ENCODE data around the gene EPHA10.
"Not testable (repeated sequence)": the region's sequence is repeated elsewhere in the genome, so short reads cannot be mapped to it uniquely, and the experiment has no call there.

DNA sequence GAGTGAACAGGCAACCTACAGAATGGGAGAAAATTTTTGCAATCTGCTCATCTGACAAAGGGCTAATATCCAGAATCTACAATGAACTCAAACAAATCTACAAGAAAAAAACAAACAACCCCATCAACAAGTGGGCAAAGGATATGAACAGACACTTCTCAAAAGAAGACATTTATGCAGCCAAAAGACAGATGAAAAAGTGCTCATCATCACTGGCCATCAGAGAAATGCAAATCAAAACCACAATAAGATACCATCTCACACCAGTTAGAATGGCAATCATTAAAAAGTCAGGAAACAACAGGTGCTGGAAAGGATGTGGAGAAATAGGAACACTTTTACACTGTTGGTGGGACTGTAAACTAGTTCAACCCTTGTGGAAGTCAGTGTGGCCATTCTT lies 6.5 kb upstream of the EPHA10 start:
- not testable (repeated sequence) for TF ChIP-seq CTCF (IDR thresholded peaks at IDR 0.05; ENCODE audit: insufficient read depth, low read length); POLR2AphosphoS5 (IDR thresholded peaks at IDR 0.05; ENCODE audit: low read depth); GABPA (IDR thresholded peaks at IDR 0.05; ENCODE audit: low read depth); SPI1 (IDR thresholded peaks at IDR 0.05; ENCODE audit: borderline replicate concordance, low read depth)
- TF ChIP-seq, protein P1, sequence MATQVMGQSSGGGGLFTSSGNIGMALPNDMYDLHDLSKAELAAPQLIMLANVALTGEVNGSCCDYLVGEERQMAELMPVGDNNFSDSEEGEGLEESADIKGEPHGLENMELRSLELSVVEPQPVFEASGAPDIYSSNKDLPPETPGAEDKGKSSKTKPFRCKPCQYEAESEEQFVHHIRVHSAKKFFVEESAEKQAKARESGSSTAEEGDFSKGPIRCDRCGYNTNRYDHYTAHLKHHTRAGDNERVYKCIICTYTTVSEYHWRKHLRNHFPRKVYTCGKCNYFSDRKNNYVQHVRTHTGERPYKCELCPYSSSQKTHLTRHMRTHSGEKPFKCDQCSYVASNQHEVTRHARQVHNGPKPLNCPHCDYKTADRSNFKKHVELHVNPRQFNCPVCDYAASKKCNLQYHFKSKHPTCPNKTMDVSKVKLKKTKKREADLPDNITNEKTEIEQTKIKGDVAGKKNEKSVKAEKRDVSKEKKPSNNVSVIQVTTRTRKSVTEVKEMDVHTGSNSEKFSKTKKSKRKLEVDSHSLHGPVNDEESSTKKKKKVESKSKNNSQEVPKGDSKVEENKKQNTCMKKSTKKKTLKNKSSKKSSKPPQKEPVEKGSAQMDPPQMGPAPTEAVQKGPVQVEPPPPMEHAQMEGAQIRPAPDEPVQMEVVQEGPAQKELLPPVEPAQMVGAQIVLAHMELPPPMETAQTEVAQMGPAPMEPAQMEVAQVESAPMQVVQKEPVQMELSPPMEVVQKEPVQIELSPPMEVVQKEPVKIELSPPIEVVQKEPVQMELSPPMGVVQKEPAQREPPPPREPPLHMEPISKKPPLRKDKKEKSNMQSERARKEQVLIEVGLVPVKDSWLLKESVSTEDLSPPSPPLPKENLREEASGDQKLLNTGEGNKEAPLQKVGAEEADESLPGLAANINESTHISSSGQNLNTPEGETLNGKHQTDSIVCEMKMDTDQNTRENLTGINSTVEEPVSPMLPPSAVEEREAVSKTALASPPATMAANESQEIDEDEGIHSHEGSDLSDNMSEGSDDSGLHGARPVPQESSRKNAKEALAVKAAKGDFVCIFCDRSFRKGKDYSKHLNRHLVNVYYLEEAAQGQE (IDR thresholded peaks at IDR 0.05; ENCODE audit: insufficient replicate concordance, low read depth): not testable (repeated sequence)
